Measurements from ENCODE around the gene TADA2B.

- TF ChIP-seq CTCF (IDR thresholded peaks at IDR 0.05) (no peak), POLR2A (IDR thresholded peaks at IDR 0.05) (no peak)
Observed at GRCh38 chr4:7005571-7005970, 37.6 kb upstream of the TADA2B start.
